Transverse colon (tissue), 4 donors: Measurements from ENCODE around the gene DPPA5.

Source experiments
- CTCF ChIP-seq, 5 experiments: fragments of 200-600 bp in 3 of 5; fragments of 450-650 bp in 2 of 5; sonication (generic) in 3 of 5; IDR thresholded peaks; 1 replicate in 2 of 5; 2 replicates in 3 of 5; pipeline ENCODE4 v1.5.1; 2016 to 2017; ENCODE audit warnings: antibody characterized with exemption in 5 of 5, inconsistent platforms in 3 of 5, mild to moderate bottlenecking in 2 of 5, moderate library complexity in 1 of 5
- EP300 ChIP-seq: sonication (generic); formaldehyde crosslinking; IDR thresholded peaks from one replicate; pipeline ENCODE4 v1.6.1; 2017; ENCODE audit warnings: antibody characterized with exemption, low read depth
- POLR2A ChIP-seq: fragments of 450-650 bp; IDR thresholded peaks from one replicate; pipeline ENCODE4 v1.6.1; 2016; ENCODE audit warnings: antibody characterized with exemption, mild to moderate bottlenecking, moderate library complexity
- POLR2AphosphoS5 ChIP-seq, 3 donors: sonication (generic); formaldehyde crosslinking; IDR thresholded peaks; one replicate each; pipeline ENCODE4 v1.6.1; 2016; ENCODE audit warnings: antibody characterized with exemption in 3 of 3

GRCh38 chr6:73367761-73368355 is 13.8 kb upstream of the DPPA5 start:
- TF ChIP-seq CTCF (IDR thresholded peaks at IDR 0.05) (no peak), EP300 (no peak), POLR2AphosphoS5 (IDR thresholded peaks at IDR 0.05) (no peak), POLR2A (no peak)
